ENCODE measurements around the gene RAB24. TPM values are rescaled to one million over a fixed set of nuclear protein-coding genes. Genes with fewer than 3 reads are reported as not detected.

The RAB24 gene
- total and polyA plus RNA-seq, 4 donors = 8.5 to 19.0 (median 12.0) TPM

DNA sequence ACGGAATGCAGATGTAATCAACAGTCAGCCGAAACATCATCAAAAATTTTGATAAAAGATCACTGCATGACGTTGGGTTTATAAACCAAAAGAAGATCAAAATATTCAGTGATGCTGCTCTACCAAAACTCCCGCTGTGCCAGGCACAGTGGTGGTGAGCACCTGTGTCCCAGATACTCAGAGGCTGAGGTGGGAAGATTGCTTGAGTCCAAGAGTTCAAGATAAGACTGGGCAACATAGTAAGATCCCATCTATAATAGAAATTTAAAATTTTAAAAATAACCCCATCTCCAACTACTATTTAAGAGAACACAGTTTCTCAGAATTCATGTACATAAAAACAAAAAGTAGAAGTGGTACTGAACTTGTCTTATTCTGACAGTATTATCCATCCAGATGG, 44.2 kb upstream of the RAB24 start:
- H3K4me3 ChIP-seq (ENCODE audit: low read depth in 1 of 3, low read length in 3 of 3) = no peak overlapping the region
- peaks cover 12 to 52% (median 41%) of the 10 kb centered on the region in 4 donors for H3K4me1 ChIP-seq (ENCODE audit: control insufficient read depth in 4 of 4, insufficient read depth in 4 of 4, low read length in 3 of 4)
- peaks cover 2 to 11% (median 4%) of the 10 kb centered on the region in 4 donors for H3K36me3 ChIP-seq (ENCODE audit: control insufficient read depth in 4 of 4, insufficient read depth in 3 of 4, low read depth in 1 of 4, low read length in 3 of 4)
- H3K9ac ChIP-seq (ENCODE audit: low read depth in 1 of 2, low read length in 2 of 2) = no peak overlapping the region
- no peak for TF ChIP-seq RXRA (IDR thresholded peaks at IDR 0.05)
- no peak for TF ChIP-seq HNF4G (IDR thresholded peaks at IDR 0.05)
- TF ChIP-seq REST (IDR thresholded peaks at IDR 0.05) = no peak
- TF ChIP-seq GABPA (IDR thresholded peaks at IDR 0.05 in 1 of 2, conservative IDR thresholded peaks at IDR 0.05 in 1 of 2) = no peak
- no peak for TF ChIP-seq NR2F2 (IDR thresholded peaks at IDR 0.05)
- no peak for TF ChIP-seq FOXA1 (IDR thresholded peaks at IDR 0.05)
- no peak overlapping the region for H3K27ac ChIP-seq (ENCODE audit: low read depth in 1 of 2, low read length in 2 of 2)
- no peaks in the 10 kb centered on the region for H3K27me3 ChIP-seq (ENCODE audit: control insufficient read depth in 4 of 4, insufficient read depth in 4 of 4, low read length in 3 of 4)
- H3K9me3 ChIP-seq (ENCODE audit: control insufficient read depth in 4 of 4, low read length in 3 of 4) = no peaks in the 10 kb centered on the region
- no peak for DNase-seq (ENCODE audit: low spot score)
- 91% methylated on average over 4 of the region's 4 CpGs for WGBS

DNA sequence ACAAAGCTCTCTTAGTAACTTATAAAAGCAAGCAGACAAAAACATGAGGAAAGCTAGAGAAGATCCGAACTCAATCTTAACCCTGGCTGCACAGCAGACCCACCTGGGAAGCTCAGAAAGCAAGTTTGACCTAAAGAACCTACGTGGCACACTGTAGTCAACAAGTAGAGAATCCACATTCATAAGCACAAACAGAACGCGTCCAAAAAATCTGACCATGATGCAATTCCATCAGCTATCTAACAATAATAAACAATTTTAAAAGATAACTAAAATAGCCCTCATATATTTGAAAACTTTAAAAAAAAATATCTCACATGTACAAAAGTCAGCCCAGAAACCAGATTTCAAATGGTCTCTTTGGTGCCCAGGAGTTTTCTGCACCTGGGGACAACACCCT, 43.3 kb upstream of the RAB24 start:
- H3K9ac ChIP-seq (ENCODE audit: low read depth in 1 of 2, low read length in 2 of 2) = no peak overlapping the region
- no peak overlapping the region for H3K27ac ChIP-seq (ENCODE audit: low read depth in 1 of 2, low read length in 2 of 2)
- DNase-seq (ENCODE audit: low spot score) = no peak
- peaks cover 2 to 11% (median 6%) of the 10 kb centered on the region in 4 donors for H3K36me3 ChIP-seq (ENCODE audit: control insufficient read depth in 4 of 4, insufficient read depth in 3 of 4, low read depth in 1 of 4, low read length in 3 of 4)
- H3K4me1 ChIP-seq (ENCODE audit: control insufficient read depth in 4 of 4, insufficient read depth in 4 of 4, low read length in 3 of 4) = peaks cover 8 to 52% (median 37%) of the 10 kb centered on the region in 4 donors
- WGBS = 45% methylated on average over 4 of the region's 4 CpGs
- H3K9me3 ChIP-seq (ENCODE audit: control insufficient read depth in 4 of 4, low read length in 3 of 4) = no peaks in the 10 kb centered on the region
- H3K27me3 ChIP-seq (ENCODE audit: control insufficient read depth in 4 of 4, insufficient read depth in 4 of 4, low read length in 3 of 4) = no peaks in the 10 kb centered on the region
- no peak overlapping the region for H3K4me3 ChIP-seq (ENCODE audit: low read depth in 1 of 3, low read length in 3 of 3)
- TF ChIP-seq MAX (IDR thresholded peaks at IDR 0.05) = no peak
- no peak for TF ChIP-seq NR2F2 (IDR thresholded peaks at IDR 0.05)
- no peak for TF ChIP-seq RAD21 (IDR thresholded peaks at IDR 0.05)
- no peak for TF ChIP-seq YY1 (IDR thresholded peaks at IDR 0.05)
- no peak for TF ChIP-seq GABPA (IDR thresholded peaks at IDR 0.05 in 1 of 2, conservative IDR thresholded peaks at IDR 0.05 in 1 of 2)
- TF ChIP-seq HNF4G (IDR thresholded peaks at IDR 0.05) = no peak
- TF ChIP-seq TAF1 (conservative IDR thresholded peaks at IDR 0.05) = no peak
- TF ChIP-seq REST (IDR thresholded peaks at IDR 0.05) = no peak
- TF ChIP-seq FOXA2 (IDR thresholded peaks at IDR 0.05) = no peak
- no peak for TF ChIP-seq RXRA (IDR thresholded peaks at IDR 0.05)
- TF ChIP-seq SP1 (IDR thresholded peaks at IDR 0.05) = no peak
- TF ChIP-seq EGR1 (IDR thresholded peaks at IDR 0.05; ENCODE audit: low read depth in 2 of 2) = no peak
- no peak for TF ChIP-seq ZBTB33 (IDR thresholded peaks at IDR 0.05)
- no peak for TF ChIP-seq JUND (IDR thresholded peaks at IDR 0.05)
- no peak for TF ChIP-seq FOXA1 (IDR thresholded peaks at IDR 0.05)
- no peak for TF ChIP-seq HNF4A (conservative IDR thresholded peaks at IDR 0.05)
